C4-2B (cell line): ENCODE measurements around the gene IRF2BP2.
"Not testable (repeated sequence)": the region's sequence is repeated elsewhere in the genome, so short reads cannot be mapped to it uniquely, and the experiment has no call there.

Source experiments
- H3K27ac ChIP-seq: fragments of 450-650 bp; 2 replicates; pipeline ENCODE4 v1.5.1; 2017
- ZFX ChIP-seq: fragments of 450-650 bp; IDR thresholded peaks from 2 replicates; pipeline ENCODE4 v1.6.1; 2017
- TF ChIP-seq, protein P1 (sequence below): fragments of 450-650 bp; conservative IDR thresholded peaks from 2 replicates; pipeline ENCODE4 v1.5.1; 2017; ENCODE audit warnings: mild to moderate bottlenecking

Gene IRF2BP2

DNA sequence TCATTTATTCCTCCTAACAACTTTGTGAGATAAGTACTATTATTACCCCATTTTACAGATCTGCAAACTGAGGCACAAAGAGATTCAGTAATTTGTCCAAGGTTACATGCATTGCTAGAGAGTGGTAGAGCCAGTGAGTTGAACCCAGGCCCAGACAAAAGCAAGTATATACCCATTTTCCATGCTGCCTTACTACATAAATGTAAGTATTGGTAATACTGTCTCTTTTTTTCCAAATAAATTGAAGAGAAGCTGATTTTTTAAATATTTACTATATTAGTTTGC, 33.8 kb upstream of the IRF2BP2 start:
- TF ChIP-seq, protein P1, sequence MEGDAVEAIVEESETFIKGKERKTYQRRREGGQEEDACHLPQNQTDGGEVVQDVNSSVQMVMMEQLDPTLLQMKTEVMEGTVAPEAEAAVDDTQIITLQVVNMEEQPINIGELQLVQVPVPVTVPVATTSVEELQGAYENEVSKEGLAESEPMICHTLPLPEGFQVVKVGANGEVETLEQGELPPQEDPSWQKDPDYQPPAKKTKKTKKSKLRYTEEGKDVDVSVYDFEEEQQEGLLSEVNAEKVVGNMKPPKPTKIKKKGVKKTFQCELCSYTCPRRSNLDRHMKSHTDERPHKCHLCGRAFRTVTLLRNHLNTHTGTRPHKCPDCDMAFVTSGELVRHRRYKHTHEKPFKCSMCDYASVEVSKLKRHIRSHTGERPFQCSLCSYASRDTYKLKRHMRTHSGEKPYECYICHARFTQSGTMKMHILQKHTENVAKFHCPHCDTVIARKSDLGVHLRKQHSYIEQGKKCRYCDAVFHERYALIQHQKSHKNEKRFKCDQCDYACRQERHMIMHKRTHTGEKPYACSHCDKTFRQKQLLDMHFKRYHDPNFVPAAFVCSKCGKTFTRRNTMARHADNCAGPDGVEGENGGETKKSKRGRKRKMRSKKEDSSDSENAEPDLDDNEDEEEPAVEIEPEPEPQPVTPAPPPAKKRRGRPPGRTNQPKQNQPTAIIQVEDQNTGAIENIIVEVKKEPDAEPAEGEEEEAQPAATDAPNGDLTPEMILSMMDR = no peak
- TF ChIP-seq ZFX = no peak
- H3K27ac ChIP-seq = no peak overlapping the region

DNA sequence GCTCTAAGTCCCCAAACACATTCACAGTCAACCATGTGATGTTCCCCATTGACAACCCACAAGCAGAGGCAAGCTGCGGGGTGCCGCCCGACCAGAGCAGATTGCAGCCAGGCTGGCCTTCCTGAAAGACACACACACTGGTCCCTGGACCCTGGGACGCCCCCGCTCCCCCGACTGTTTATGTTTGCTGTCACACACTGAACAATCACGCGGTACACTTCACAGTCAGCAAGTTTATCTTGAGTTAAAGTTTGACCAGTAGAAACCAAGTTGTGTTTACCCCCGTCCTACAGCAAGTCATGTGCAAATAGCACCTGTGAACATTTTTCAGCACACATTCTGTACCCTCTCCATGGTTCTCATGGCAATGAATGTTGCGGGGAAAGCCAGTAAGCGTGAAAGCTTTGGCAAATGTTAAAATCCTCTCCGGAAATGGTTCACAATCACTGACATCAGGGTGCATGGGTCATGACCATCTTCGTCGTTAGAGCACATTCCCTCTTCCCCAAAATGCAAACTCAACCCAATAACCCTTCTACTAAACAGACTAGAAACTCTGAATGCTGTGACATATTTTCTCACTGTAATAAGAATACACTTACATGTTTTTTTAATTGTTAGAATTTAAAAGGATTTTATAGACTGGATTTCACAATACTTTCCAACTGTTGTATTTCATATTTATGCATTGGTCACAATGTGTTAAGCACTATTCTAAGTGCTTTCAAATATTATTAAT, 33.3 kb upstream of the IRF2BP2 start:
- TF ChIP-seq, protein P1 = no peak
- TF ChIP-seq ZFX = no peak
- no peak overlapping the region for H3K27ac ChIP-seq

DNA sequence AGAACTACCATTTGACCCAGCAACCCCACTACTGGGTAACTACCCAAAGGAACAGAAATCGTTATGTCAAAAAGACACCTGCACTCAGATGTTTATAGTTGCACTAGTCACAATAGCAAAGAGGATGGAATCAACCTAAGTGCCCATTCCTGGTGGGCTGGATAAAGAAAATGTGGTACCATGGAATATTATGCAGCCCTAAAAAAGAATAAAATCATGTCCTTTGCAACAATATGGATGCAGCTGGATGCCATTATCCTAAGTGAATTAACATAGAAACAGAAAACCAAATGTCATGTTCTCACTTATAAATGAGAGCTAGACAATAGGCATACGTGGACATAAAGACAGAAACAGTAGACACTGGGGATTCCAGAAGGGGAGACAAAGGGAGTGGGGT, 32.5 kb upstream of the IRF2BP2 start:
- no peak overlapping the region for H3K27ac ChIP-seq
- TF ChIP-seq, protein P1 = no peak
- TF ChIP-seq ZFX = no peak

DNA sequence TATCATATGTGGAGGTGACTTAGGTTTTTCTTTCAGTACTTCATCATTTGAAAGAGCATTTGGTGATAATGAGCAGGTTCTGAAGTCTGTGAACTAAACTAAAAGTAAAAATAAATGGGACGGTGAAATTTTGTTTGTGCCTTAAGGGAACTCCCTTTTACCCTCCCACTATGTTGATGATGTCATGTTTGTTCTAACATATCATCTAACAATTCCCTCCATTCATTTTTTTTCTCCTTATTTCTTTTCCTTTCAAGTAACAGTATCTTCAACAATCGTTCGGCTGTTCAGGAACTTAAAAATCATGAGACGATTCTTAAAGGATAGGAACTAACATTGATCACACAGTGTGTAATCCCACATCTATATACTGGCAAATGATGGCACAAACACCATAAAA, 30.0 kb upstream of the IRF2BP2 start:
- TF ChIP-seq ZFX = no peak
- TF ChIP-seq, protein P1 = no peak
- H3K27ac ChIP-seq = no peak overlapping the region

DNA sequence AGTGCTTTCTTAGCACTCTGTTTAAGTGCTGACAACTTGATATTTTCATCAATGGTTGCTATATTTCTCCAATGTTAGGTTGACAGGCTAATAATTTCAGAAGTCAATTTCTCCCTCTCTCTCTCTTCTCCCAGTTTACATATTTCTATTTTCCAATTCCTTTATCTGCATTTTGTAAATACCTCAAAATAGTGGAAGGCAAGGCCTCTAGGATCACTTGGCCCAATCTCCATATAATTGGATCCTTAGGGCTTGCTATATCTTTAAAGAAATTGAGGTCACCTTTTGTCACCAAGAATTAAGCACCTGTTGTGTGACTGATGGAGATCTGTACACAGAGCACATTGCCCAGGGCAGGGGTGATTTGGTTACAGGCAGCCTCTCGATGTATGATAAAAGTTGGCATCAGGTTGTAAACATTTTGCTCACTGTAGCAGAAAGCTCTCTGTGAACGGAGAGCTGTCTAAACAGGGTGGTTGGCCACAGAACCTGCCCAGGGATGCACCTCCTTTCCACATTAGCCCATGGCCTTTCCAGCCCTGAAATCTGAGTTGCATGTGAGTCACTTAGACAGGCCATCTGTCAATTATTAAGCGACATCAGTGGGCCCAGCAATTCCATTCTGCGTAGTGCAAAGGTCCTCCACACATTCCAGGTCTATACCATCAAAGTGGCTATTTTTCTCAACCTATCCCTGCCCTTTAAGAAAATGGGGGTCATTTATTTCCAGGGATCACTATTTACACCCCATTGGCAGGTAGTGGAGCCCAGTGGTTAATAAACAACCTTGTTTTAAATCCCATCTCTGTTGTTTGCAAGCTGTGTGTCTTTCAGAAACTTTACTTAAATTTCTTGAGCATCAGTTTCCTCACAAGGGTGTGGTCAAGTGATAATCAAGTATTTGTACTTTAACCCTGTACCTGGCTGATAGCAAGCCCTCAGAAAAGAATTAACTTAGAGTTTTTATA, 29.1 kb upstream of the IRF2BP2 start:
- TF ChIP-seq, protein P1 = no peak
- no peak for TF ChIP-seq ZFX
- no peak overlapping the region for H3K27ac ChIP-seq

DNA sequence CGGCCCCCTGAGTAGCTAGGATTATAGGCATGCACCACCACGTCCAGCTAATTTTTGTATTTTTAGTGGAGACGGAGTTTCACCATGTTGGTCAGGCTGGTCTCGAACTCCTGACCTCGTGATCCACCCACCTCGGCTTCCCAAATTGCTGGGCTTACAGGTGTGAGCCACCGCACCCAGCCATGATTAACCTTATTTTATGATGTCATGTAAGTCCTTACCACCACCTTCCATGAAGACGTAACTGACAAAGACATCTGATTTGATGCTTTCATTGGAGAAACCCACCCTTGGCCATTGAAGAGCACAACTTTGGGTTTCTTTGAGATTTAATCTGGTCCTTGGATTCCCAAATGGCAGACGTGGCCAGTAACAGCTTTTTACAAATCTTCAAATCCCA, 24.9 kb upstream of the IRF2BP2 start:
- not testable (repeated sequence) for H3K27ac ChIP-seq

DNA sequence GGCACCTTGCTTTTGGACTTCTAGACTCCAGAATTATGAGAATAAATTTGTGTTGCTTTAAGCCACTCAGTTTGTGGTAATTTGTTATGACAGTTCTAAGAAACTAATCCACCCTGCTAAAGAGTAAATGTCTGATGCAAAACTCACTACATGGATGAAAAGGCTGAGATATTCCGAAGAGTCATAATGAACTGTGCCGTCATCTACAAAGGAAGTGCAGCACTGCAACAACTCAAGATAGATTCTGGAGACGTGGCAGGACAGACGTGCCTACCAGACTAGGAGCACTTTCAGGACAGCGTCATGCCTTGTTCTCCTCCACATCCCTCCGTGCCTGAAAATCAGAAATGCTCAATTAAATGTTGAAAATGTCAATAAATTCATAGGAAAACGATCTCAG, 24.4 kb upstream of the IRF2BP2 start:
- no peak overlapping the region for H3K27ac ChIP-seq
- TF ChIP-seq, protein P1 = no peak
- no peak for TF ChIP-seq ZFX
